CD8-positive, alpha-beta memory T cell (primary cell): Measurements from ENCODE around the gene TMEM174. TPM values are rescaled to one million over a fixed set of nuclear protein-coding genes. Genes with fewer than 3 reads are reported as not detected.

Source experiments
- CTCF ChIA-PET: fragments of 350-600 bp; sonication (Branson Sonifier 250); formaldehyde crosslinking; loops from one replicate; lab custom pipeline; 2021; ENCODE audit warnings: antibody characterized with exemption; lab: Charles Lee
- POLR2A ChIA-PET: fragments of 350-600 bp; sonication (Branson Sonifier 250); formaldehyde crosslinking; loops from one replicate; lab custom pipeline; 2021; ENCODE audit warnings: antibody characterized with exemption; lab: Charles Lee
- DNase-seq, 5 donors: peaks; one replicate each; pipeline versions ENCODE4 v3.0.0 to v3.0.0-alpha.2; 2020 to 2022; ENCODE audit warnings: mixed read lengths in 1 of 5
- H3K27ac ChIP-seq: one replicate; pipeline ENCODE4 v1.7.0; 2013; ENCODE audit warnings: low read depth, mild to moderate bottlenecking, low read length, moderate library complexity
- H3K27me3 ChIP-seq: 2 replicates; pipeline ENCODE4 v1.7.0; 2013; ENCODE audit warnings: low read length, mild to moderate bottlenecking; ENCODE audit not compliant: insufficient read depth, poor library complexity, severe bottlenecking
- H3K36me3 ChIP-seq: 2 replicates; pipeline ENCODE4 v1.7.0; 2013; ENCODE audit warnings: mild to moderate bottlenecking, low read length, moderate library complexity; ENCODE audit not compliant: insufficient read depth
- H3K4me1 ChIP-seq: 2 replicates; pipeline ENCODE4 v1.7.0; 2013; ENCODE audit warnings: mild to moderate bottlenecking, low read length, moderate library complexity; ENCODE audit not compliant: insufficient read depth
- H3K4me3 ChIP-seq: 2 replicates; pipeline ENCODE4 v1.7.0; 2013; ENCODE audit warnings: mild to moderate bottlenecking, low read length
- H3K9me3 ChIP-seq: 2 replicates; pipeline ENCODE4 v1.7.0; 2013; ENCODE audit warnings: mild to moderate bottlenecking, low read length
- H3K27ac Mint-ChIP-seq, 8 donors: one replicate each; pipeline ENCODE4 v1.8.0; 2020 to 2021; ENCODE audit warnings: mixed read lengths in 8 of 8, mild to moderate bottlenecking in 6 of 8, inconsistent platforms in 3 of 8, moderate library complexity in 3 of 8
- H3K27me3 Mint-ChIP-seq, 2 donors: one replicate each; pipeline ENCODE4 v1.8.0; 2020 to 2021; ENCODE audit warnings: mixed read lengths in 2 of 2, mild to moderate bottlenecking in 1 of 2, moderate library complexity in 1 of 2
- H3K36me3 Mint-ChIP-seq, 3 donors: one replicate each; pipeline ENCODE4 v1.8.0; 2020 to 2021; ENCODE audit warnings: mixed read lengths in 3 of 3, inconsistent platforms in 1 of 3, mild to moderate bottlenecking in 1 of 3
- H3K4me1 Mint-ChIP-seq, 3 donors: one replicate each; pipeline ENCODE4 v1.8.0; 2020 to 2021; ENCODE audit warnings: mixed read lengths in 3 of 3, inconsistent platforms in 1 of 3, mild to moderate bottlenecking in 1 of 3
- H3K4me3 Mint-ChIP-seq, 7 donors: one replicate each; pipeline ENCODE4 v1.8.0; 2020 to 2021; ENCODE audit warnings: mixed read lengths in 7 of 7, mild to moderate bottlenecking in 6 of 7, moderate library complexity in 4 of 7, inconsistent platforms in 2 of 7
- H3K9me3 Mint-ChIP-seq, 5 donors: one replicate each; pipeline ENCODE4 v1.8.0; 2020 to 2022; ENCODE audit warnings: mixed read lengths in 5 of 5, mild to moderate bottlenecking in 3 of 5, moderate library complexity in 2 of 5, inconsistent platforms in 1 of 5
- polyA plus RNA-seq: library from polyadenylated mRNA; unstranded; fragments of 300-500 nt; fragmentation: Illumina TruSeq; gene quantifications from one replicate; pipeline ENCODE4 v1.2.3, GENCODE V29; 2021
- total RNA-seq, 2 experiments: library from RNA; stranded (reverse); gene quantifications; one replicate each; pipeline ENCODE4 v1.2.3, GENCODE V29; 2021

TMEM174 gene
- total and polyA plus RNA-seq, 3 experiments from 2014 or later: not detected

DNA sequence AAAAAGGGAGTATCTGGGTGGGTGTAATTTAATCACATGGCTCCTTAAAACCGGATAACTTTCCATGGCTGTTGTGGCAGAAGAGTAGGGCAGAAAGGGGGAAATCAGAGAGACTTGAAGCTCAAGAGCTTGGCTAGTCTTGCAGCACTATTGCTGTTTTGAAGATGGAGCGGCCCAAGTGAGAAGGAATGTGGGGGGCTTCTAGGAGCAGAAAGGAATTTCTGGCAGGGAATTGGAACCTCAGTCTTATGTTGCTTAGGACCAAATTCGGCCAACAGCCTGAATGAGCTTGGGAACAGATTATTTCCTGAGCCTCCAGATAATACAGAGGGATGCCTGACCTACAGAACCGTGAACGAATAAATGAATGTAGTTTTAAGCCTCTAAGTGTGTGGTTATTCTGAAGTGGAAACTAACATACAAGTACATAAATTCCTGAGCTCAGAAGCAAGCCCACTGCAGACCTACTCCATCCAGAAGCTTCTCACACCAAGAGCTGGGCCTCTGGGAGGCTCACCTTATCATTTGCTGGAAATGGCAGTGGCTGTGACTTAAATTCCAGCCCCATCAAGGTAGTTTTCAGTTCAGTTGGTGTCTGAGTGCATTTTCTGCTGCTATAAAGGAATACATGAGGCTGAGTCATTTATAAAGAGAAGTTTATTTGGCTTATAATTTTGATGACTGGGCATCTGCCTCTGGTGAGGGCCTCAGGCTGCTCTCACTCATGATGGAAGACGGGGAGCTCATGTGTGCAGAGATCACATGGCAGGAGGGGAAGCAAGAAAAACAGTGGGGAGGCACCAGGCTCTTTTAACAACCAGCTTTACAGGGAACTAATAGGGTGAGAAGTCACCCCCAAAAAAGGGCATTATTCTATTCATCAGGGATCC lies 15.3 kb upstream of the TMEM174 start:
- Mint-ChIP-seq H3K27ac (no peak overlapping the region), H3K4me1 (peaks cover 20 to 36% (median 29%) of the 10 kb centered on the region in 3 donors), H3K4me3 (no peak overlapping the region), H3K9me3 (no peaks in the 10 kb centered on the region), H3K36me3 (no peaks in the 10 kb centered on the region), H3K27me3 (peaks cover 26 to 64% of the 10 kb centered on the region in 2 donors)
- no peak for DNase-seq
- ChIA-PET CTCF (no interaction called here), POLR2A (no interaction called here)
- peaks cover 29% of the 10 kb centered on the region for H3K4me1 ChIP-seq
- no peaks in the 10 kb centered on the region for H3K36me3 ChIP-seq
- H3K27me3 ChIP-seq: peaks cover 36% of the 10 kb centered on the region
- H3K9me3 ChIP-seq: no peaks in the 10 kb centered on the region
- H3K4me3 ChIP-seq: no peak overlapping the region
- H3K27ac ChIP-seq: no peak overlapping the region

DNA sequence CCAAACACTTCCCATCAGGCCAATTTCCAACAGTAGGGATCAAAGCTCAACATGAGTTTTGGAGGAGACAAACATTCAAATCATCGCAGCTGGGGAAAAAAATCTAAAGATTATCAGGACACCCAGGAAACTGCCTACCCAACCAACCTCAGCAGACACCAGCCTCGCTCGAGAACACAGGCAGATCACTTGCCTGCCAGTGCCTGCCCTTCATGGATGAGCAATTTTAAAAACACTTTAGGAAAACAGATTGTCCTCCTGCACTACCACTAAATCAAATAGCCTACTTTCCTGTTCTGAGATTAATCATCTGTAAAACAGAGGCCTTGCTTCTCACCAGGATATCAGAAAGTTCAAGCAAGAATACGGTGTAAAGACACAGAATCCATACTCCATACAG lies 14.7 kb upstream of the TMEM174 start:
- H3K9me3 Mint-ChIP-seq: no peaks in the 10 kb centered on the region
- Histone ChIP-seq H3K9me3 (no peaks in the 10 kb centered on the region), H3K27ac (no peak overlapping the region), H3K4me3 (no peak overlapping the region), H3K27me3 (peaks cover 36% of the 10 kb centered on the region), H3K4me1 (peaks cover 29% of the 10 kb centered on the region), H3K36me3 (no peaks in the 10 kb centered on the region)
- no peak for DNase-seq
- peaks cover 28 to 60% of the 10 kb centered on the region in 2 donors for H3K27me3 Mint-ChIP-seq
- CTCF ChIA-PET: no interaction called here
- H3K27ac Mint-ChIP-seq: no peak overlapping the region
- no peak overlapping the region for H3K4me3 Mint-ChIP-seq
- H3K4me1 Mint-ChIP-seq: peaks cover 20 to 36% (median 29%) of the 10 kb centered on the region in 3 donors
- POLR2A ChIA-PET: no interaction called here
- no peaks in the 10 kb centered on the region for H3K36me3 Mint-ChIP-seq

DNA sequence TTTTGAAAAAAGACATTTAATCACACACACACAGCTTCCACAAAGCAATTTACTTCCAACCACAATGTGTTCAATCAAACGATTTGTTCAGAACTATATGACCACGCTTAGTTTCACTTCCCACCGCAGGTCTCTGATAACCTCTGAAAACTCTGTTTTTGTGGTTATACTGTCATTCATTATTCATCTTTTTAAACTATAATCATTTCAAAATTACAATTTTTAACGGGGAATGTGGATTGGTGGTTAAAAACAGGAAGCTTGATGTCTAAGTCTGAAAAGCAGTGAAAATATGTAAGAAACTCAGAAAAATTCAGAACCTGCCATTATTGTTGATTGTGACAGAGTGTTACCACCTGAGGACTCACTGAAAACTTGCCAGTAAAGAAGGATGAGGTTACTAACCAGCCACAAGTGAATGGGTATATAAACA lies 12.7 kb upstream of the TMEM174 start:
- Mint-ChIP-seq H3K4me3 (peak overlapping the region in 6 of 7 donors; percentile 34 to 63 (median 52)), H3K27ac (peak overlapping the region in 5 of 8 donors; percentile 7 to 64 (median 33))

DNA sequence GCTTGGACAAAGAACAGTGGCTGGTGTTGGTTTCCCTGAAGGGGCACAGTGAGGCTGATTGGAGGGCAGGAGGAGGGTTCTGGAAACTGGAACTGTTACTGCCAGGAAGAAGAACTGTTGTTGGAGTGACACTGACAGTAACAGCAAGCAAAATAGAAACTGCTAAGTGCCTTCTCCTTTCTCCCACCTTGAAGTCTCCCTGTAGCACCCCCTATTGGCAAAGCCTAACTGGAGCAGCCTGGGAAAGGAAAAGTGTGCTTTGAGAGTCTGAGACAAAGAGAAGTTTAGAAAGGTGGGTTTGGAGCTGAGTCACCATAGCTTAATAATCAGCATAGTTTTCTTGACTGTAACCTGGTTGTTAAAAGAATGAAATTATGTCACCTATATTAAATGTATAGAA lies 2.5 kb upstream of the TMEM174 start:
- no peaks in the 10 kb centered on the region for H3K36me3 Mint-ChIP-seq
- DNase-seq: peak in 3 of 5 donors; percentile 4 to 11 (median 7)
- H3K27me3 ChIP-seq: peaks cover 7% of the 10 kb centered on the region
- H3K9me3 Mint-ChIP-seq: no peaks in the 10 kb centered on the region
- H3K36me3 ChIP-seq: no peaks in the 10 kb centered on the region
- H3K27ac ChIP-seq: no peak overlapping the region
- peaks cover 20 to 62% of the 10 kb centered on the region in 2 donors for H3K27me3 Mint-ChIP-seq
- no peaks in the 10 kb centered on the region for H3K9me3 ChIP-seq
- ChIA-PET CTCF (interaction anchor here (1.0 to 1.8 kb wide), 4 partner anchors 9 to 78 kb away, joined by 3 to 5 read pairs (median 4); no protein-coding TSS in a partner anchor), POLR2A (no interaction called here)
- H3K4me3 Mint-ChIP-seq: peak overlapping the region in 1 of 7 donors; percentile 33
- no peaks in the 10 kb centered on the region for H3K4me1 Mint-ChIP-seq
- no peak overlapping the region for H3K27ac Mint-ChIP-seq
- H3K4me3 ChIP-seq: no peak overlapping the region
- H3K4me1 ChIP-seq: no peaks in the 10 kb centered on the region

More for the DNA sequence above, 12.7 kb upstream of the TMEM174 start:
- ChIA-PET CTCF (no interaction called here), POLR2A (no interaction called here)
- Mint-ChIP-seq H3K9me3 (no peaks in the 10 kb centered on the region), H3K4me1 (peaks cover 20 to 36% (median 29%) of the 10 kb centered on the region in 3 donors), H3K27me3 (peaks cover 29 to 60% of the 10 kb centered on the region in 2 donors), H3K36me3 (no peaks in the 10 kb centered on the region)
- no peaks in the 10 kb centered on the region for H3K36me3 ChIP-seq
- no peak overlapping the region for H3K27ac ChIP-seq
- no peaks in the 10 kb centered on the region for H3K9me3 ChIP-seq
- H3K4me1 ChIP-seq: peaks cover 29% of the 10 kb centered on the region
- peak in 3 of 5 donors; percentile 54 to 80 (median 59) for DNase-seq
- peaks cover 45% of the 10 kb centered on the region for H3K27me3 ChIP-seq
- H3K4me3 ChIP-seq: no peak overlapping the region

DNA sequence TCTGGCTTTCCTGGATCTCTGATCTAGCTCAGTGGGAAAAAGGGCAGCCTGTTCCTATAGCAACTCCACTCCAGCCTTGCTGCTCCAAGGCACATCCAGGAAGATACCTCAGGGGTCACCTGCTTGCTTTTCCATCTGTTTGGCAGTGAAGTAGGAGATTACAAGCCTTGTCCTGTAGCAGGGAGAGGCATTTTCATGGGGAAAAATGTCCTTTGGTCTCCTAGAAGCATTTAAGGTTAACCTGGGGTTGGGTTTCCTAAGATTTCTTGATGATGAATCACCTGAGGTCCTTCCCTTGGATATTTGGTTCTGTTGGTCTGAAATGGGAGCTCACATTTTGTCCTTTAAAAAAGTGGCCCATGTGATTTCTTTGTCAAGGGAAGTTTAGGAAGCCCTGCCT lies 1.5 kb upstream of the TMEM174 start:
- POLR2A ChIA-PET: no interaction called here
- H3K27me3 ChIP-seq: peaks cover 7% of the 10 kb centered on the region

DNA sequence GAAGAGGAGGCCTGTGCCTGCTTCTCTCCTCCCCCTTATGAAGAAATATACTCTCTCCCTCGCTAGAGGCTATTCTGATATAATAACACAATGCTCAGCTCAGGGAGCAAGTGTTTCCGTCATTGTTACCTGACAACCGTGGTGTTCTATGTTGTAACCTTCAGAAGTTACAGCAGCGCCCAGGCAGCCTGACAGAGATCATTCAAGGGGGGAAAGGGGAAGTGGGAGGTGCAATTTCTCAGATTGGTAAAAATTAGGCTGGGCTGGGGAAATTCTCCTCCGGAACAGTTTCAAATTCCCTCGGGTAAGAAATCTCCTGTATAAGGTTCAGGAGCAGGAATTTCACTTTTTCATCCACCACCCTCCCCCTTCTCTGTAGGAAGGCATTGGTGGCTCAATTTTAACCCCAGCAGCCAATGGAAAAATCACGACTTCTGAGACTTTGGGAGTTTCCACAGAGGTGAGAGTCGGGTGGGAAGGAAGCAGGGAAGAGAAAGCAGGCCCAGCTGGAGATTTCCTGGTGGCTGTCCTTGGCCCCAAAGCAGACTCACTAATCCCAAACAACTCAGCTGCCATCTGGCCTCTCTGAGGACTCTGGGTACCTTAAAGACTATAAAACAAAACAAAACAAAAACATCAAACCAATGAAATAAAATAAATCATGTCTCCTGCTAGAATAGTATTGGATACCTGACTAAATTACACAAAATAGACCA lies 1.3 kb downstream of the TMEM174 start:
- no peak overlapping the region for H3K27ac ChIP-seq
- Mint-ChIP-seq H3K27ac (no peak overlapping the region), H3K27me3 (peaks cover 28 to 71% of the 10 kb centered on the region in 2 donors), H3K4me3 (no peak overlapping the region), H3K9me3 (no peaks in the 10 kb centered on the region), H3K36me3 (no peaks in the 10 kb centered on the region), H3K4me1 (no peaks in the 10 kb centered on the region)
- no peak overlapping the region for H3K4me3 ChIP-seq
- no peaks in the 10 kb centered on the region for H3K36me3 ChIP-seq
- no peak for DNase-seq
- CTCF ChIA-PET: no interaction called here
- POLR2A ChIA-PET: no interaction called here
- H3K4me1 ChIP-seq: no peaks in the 10 kb centered on the region
- no peaks in the 10 kb centered on the region for H3K9me3 ChIP-seq
- H3K27me3 ChIP-seq: peaks cover 12% of the 10 kb centered on the region

More for the DNA sequence above, 1.5 kb upstream of the TMEM174 start:
- Mint-ChIP-seq H3K4me3 (no peak overlapping the region), H3K27ac (no peak overlapping the region), H3K9me3 (no peaks in the 10 kb centered on the region), H3K4me1 (no peaks in the 10 kb centered on the region), H3K27me3 (peaks cover 19 to 65% of the 10 kb centered on the region in 2 donors), H3K36me3 (no peaks in the 10 kb centered on the region)
- no peak overlapping the region for H3K4me3 ChIP-seq
- no peak for DNase-seq
- no peak overlapping the region for H3K27ac ChIP-seq
- no peaks in the 10 kb centered on the region for H3K4me1 ChIP-seq
- CTCF ChIA-PET: interaction anchor here (0.8 to 1.8 kb wide), 4 partner anchors 10 to 88 kb away, joined by 3 to 5 read pairs (median 4); no protein-coding TSS in a partner anchor
- H3K36me3 ChIP-seq: no peaks in the 10 kb centered on the region
- no peaks in the 10 kb centered on the region for H3K9me3 ChIP-seq

DNA sequence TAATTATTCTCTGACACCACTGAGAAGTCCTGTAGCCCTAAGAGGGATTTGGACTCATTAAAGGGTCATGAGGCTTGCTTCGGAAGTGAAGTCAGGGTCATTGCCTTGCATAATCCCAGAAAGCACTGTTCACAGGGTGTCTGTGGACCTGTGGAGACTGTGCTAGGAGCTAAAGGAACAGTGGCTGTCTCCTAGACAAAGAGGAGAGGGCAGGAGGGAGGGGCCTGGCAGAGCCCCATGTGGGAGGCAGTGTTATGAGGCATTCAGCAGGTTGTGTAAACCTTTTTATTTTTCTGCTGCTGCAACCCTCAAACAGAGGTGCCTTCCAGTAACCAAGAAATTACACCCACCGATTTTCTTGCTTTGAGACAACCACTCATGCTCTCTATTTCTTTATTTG lies 3.3 kb downstream of the TMEM174 start:
- H3K27me3 ChIP-seq: peaks cover 12% of the 10 kb centered on the region
- POLR2A ChIA-PET: no interaction called here
- peaks cover 35 to 77% of the 10 kb centered on the region in 2 donors for H3K27me3 Mint-ChIP-seq
- H3K4me1 Mint-ChIP-seq: no peaks in the 10 kb centered on the region
- no peak overlapping the region for H3K27ac Mint-ChIP-seq
- DNase-seq: no peak
- no peaks in the 10 kb centered on the region for H3K4me1 ChIP-seq
- no peaks in the 10 kb centered on the region for H3K36me3 ChIP-seq
- H3K36me3 Mint-ChIP-seq: no peaks in the 10 kb centered on the region
- no peak overlapping the region for H3K4me3 ChIP-seq
- no peak overlapping the region for H3K27ac ChIP-seq
- no peak overlapping the region for H3K4me3 Mint-ChIP-seq
- H3K9me3 Mint-ChIP-seq: no peaks in the 10 kb centered on the region
- CTCF ChIA-PET: no interaction called here
- no peaks in the 10 kb centered on the region for H3K9me3 ChIP-seq

DNA sequence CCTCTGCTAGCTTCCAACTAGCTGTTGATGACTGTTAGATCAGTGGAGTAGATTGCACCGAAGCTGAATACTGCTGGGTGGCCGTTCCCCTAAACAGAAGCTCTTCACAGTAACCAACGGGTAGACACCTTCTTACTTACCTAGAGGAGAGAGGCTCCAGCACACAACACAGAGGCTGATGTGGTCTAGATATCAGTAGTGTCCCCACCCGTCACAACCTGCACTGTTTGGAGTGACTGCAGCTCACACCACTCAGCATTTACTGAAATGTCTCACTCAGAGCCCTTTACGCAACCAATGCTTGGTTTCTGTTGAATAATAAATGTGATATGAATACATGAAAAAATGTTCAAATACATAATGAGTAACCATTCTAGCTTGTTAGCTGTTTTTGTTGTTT lies 5.3 kb downstream of the TMEM174 start:
- POLR2A ChIA-PET: no interaction called here

More for the DNA sequence above, 5.3 kb downstream of the TMEM174 start:
- no peak overlapping the region for H3K27ac Mint-ChIP-seq
- no peak for DNase-seq
- no peaks in the 10 kb centered on the region for H3K4me1 ChIP-seq
- H3K9me3 Mint-ChIP-seq: no peaks in the 10 kb centered on the region
- H3K36me3 Mint-ChIP-seq: no peaks in the 10 kb centered on the region
- peaks cover 31 to 80% of the 10 kb centered on the region in 2 donors for H3K27me3 Mint-ChIP-seq
- CTCF ChIA-PET: no interaction called here
- H3K9me3 ChIP-seq: no peaks in the 10 kb centered on the region
- no peak overlapping the region for H3K4me3 Mint-ChIP-seq
- no peaks in the 10 kb centered on the region for H3K36me3 ChIP-seq
- peaks cover 12% of the 10 kb centered on the region for H3K27me3 ChIP-seq
- no peaks in the 10 kb centered on the region for H3K4me1 Mint-ChIP-seq
- H3K4me3 ChIP-seq: no peak overlapping the region
- no peak overlapping the region for H3K27ac ChIP-seq
